PC-3 (cell line): ENCODE measurements around the gene DNAJB6. TPM values are rescaled to one million over a fixed set of nuclear protein-coding genes. Genes with fewer than 3 reads are reported as not detected.

Experiments
- ATAC-seq: fragments of 200-7000 bp; cut with Tn5 transposase; 2 replicates; pipeline ENCODE4 v1.9.1; 2020; ENCODE audit warnings: mild to moderate bottlenecking, moderate library complexity
- BruUV-seq: library from RNA; stranded (reverse); fragments of 400-500 nt; replicated peaks from 2 replicates; lab custom pipeline; 2021; lab: Mats Ljungman, UMichigan
- CTCF ChIA-PET: fragments of 300-600 bp; sonication (Branson Sonifier 250); formaldehyde crosslinking; loops from one replicate; lab custom pipeline; 2022; ENCODE audit warnings: antibody characterized with exemption; lab: Charles Lee
- POLR2A ChIA-PET: fragments of 300-600 bp; sonication (Branson Sonifier 250); formaldehyde crosslinking; loops from one replicate; lab custom pipeline; 2022; ENCODE audit warnings: antibody characterized with exemption; ENCODE audit not compliant: unreplicated experiment; lab: Charles Lee
- DNase-seq: peaks from one replicate; pipeline ENCODE4 v3.0.0-alpha.2; 2015
- H2AFZ ChIP-seq: fragments of 300-600 bp; sonication (generic); 2 replicates; pipeline ENCODE4 v1.6.0; 2016; ENCODE audit warnings: antibody characterized with exemption, low read length
- H3F3A ChIP-seq: fragments of 300-600 bp; sonication (generic); one replicate; pipeline ENCODE4 v1.6.0; 2017; ENCODE audit warnings: antibody characterized with exemption, low read length, control low read depth, mild to moderate bottlenecking; ENCODE audit not compliant: unreplicated experiment
- H3K27ac ChIP-seq: fragments of 300-600 bp; sonication (generic); 2 replicates; pipeline ENCODE4 v1.5.1; 2016; ENCODE audit warnings: mild to moderate bottlenecking, low read length
- H3K27me3 ChIP-seq: fragments of 300-600 bp; sonication (generic); 2 replicates; pipeline ENCODE4 v1.6.1; 2016; ENCODE audit warnings: low read length, mixed read lengths
- H3K36me3 ChIP-seq: fragments of 300-600 bp; sonication (generic); 2 replicates; pipeline ENCODE4 v1.6.1; 2016; ENCODE audit warnings: low read depth, mixed run types, low read length, mixed read lengths
- H3K4me1 ChIP-seq: fragments of 300-600 bp; sonication (generic); 2 replicates; pipeline ENCODE4 v1.5.1; 2016; ENCODE audit warnings: low read length; ENCODE audit not compliant: insufficient read depth
- H3K4me2 ChIP-seq: fragments of 300-600 bp; sonication (generic); 2 replicates; pipeline ENCODE4 v1.6.0; 2016; ENCODE audit warnings: low read length
- H3K4me3 ChIP-seq: fragments of 300-600 bp; sonication (generic); 2 replicates; pipeline ENCODE4 v1.5.1; 2016; ENCODE audit warnings: mild to moderate bottlenecking, low read length, mixed read lengths
- H3K79me2 ChIP-seq: fragments of 300-600 bp; sonication (generic); 2 replicates; pipeline ENCODE4 v1.6.1; 2017; ENCODE audit warnings: low read length, mixed read lengths
- H3K9ac ChIP-seq: fragments of 300-600 bp; sonication (generic); 2 replicates; pipeline ENCODE4 v1.6.0; 2016; ENCODE audit warnings: mild to moderate bottlenecking, low read length
- H3K9me2 ChIP-seq: fragments of 300-600 bp; sonication (generic); replicated peaks from 2 replicates; pipeline ENCODE4 v1.6.1; 2016; ENCODE audit warnings: mixed run types, low read length, mixed read lengths
- H3K9me3 ChIP-seq: fragments of 300-600 bp; sonication (generic); 2 replicates; pipeline ENCODE4 v1.6.1; 2016; ENCODE audit warnings: low read length, mixed read lengths
- H4K20me1 ChIP-seq: fragments of 300-600 bp; sonication (generic); 2 replicates; pipeline ENCODE4 v1.6.1; 2016; ENCODE audit warnings: low read length, mixed read lengths
- CTCF ChIP-seq: fragments of 300-600 bp; sonication (generic); conservative IDR thresholded peaks from 2 replicates; pipeline ENCODE4 v1.5.1; 2017; ENCODE audit warnings: antibody characterized with exemption, low read depth, mild to moderate bottlenecking, low read length
- EZH2 ChIP-seq: fragments of 300-600 bp; sonication (generic); IDR thresholded peaks from one replicate; pipeline ENCODE4 v1.6.1; 2017; ENCODE audit warnings: antibody characterized with exemption, mild to moderate bottlenecking, low read length; ENCODE audit not compliant: unreplicated experiment
- EZH2phosphoT487 ChIP-seq: fragments of 300-600 bp; sonication (generic); IDR thresholded peaks from 2 replicates; pipeline ENCODE4 v1.6.1; 2018; ENCODE audit warnings: mild to moderate bottlenecking, antibody characterized with exemption, low read length, borderline replicate concordance
- intact Hi-C: fragments of 100-400 bp; cut with micrococcal nuclease; formaldehyde crosslinking; loops from 2 replicates; pipeline ENCODE4 v1.9.0; 2023
- total RNA-seq: library from RNA; depleted of rRNA; stranded (reverse); fragments of >200 nt; gene quantifications from 2 replicates; pipeline ENCODE4 v1.2.3, GENCODE V29; 2014

The DNAJB6 gene
- total RNA-seq, 1 experiment from 2014 or later, result 151 TPM

- CTCF ChIA-PET, result no interaction called here
- H3K9me2 ChIP-seq, result no peaks in the 10 kb centered on the region
Measured at GRCh38 chr7:157299317-157299612, 37.5 kb upstream of the DNAJB6 start.

GRCh38 chr7:157299613-157300368 lies 37.0 kb upstream of the DNAJB6 start:
- CTCF ChIA-PET, result no interaction called here
- H3K27me3 ChIP-seq, result no peaks in the 10 kb centered on the region
- H3K9me2 ChIP-seq, result no peaks in the 10 kb centered on the region
- H3K4me2 ChIP-seq, result no peak overlapping the region
- H2AFZ ChIP-seq, result no peak overlapping the region
- no peak overlapping the region for H3K27ac ChIP-seq
- DNase-seq (peak; percentile 26), ATAC-seq (no peak)
- H3K4me3 ChIP-seq, result no peak overlapping the region
- no TSS peak for BruUV-seq
- no peak overlapping the region for H3K9ac ChIP-seq
- no peaks in the 10 kb centered on the region for H4K20me1 ChIP-seq
- H3K36me3 ChIP-seq, result no peaks in the 10 kb centered on the region
- H3K4me1 ChIP-seq, result peaks cover 27% of the 10 kb centered on the region
- no peaks in the 10 kb centered on the region for H3F3A ChIP-seq
- H3K9me3 ChIP-seq, result no peaks in the 10 kb centered on the region
- intact Hi-C loops, result loop anchor here (5.0 kb wide), 1 partner anchor 38 kb away; the partner anchor contains the start of gene DNAJB6
- no peaks in the 10 kb centered on the region for H3K79me2 ChIP-seq
- POLR2A ChIA-PET, result no interaction called here
- TF ChIP-seq CTCF (peak; percentile 35; the same call in 1 of the 2 replicates), EZH2phosphoT487 (no peak), EZH2 (no peak)

More at GRCh38 chr7:157299317-157299612, 37.5 kb upstream of the DNAJB6 start:
- ATAC-seq (no peak), DNase-seq (no peak)
- Histone ChIP-seq H3K79me2 (no peaks in the 10 kb centered on the region), H2AFZ (no peak overlapping the region), H3K9me3 (no peaks in the 10 kb centered on the region), H3K9ac (no peak overlapping the region), H3K27ac (no peak overlapping the region), H4K20me1 (no peaks in the 10 kb centered on the region), H3K4me1 (peaks cover 27% of the 10 kb centered on the region), H3F3A (no peaks in the 10 kb centered on the region), H3K4me3 (no peak overlapping the region), H3K27me3 (no peaks in the 10 kb centered on the region), H3K36me3 (no peaks in the 10 kb centered on the region), H3K4me2 (no peak overlapping the region)
- intact Hi-C loops, result no loop called here
- TF ChIP-seq CTCF, result no peak
- no peak for TF ChIP-seq EZH2phosphoT487
- POLR2A ChIA-PET, result no interaction called here
- BruUV-seq, result no TSS peak

- Histone ChIP-seq H3K36me3 (no peaks in the 10 kb centered on the region), H3K9me3 (no peaks in the 10 kb centered on the region), H3K4me1 (peaks cover 27% of the 10 kb centered on the region), H3K79me2 (no peaks in the 10 kb centered on the region), H3K9me2 (no peaks in the 10 kb centered on the region), H3K4me2 (no peak overlapping the region), H4K20me1 (no peaks in the 10 kb centered on the region), H3K4me3 (no peak overlapping the region), H3K27ac (no peak overlapping the region), H3K27me3 (no peaks in the 10 kb centered on the region), H3F3A (no peaks in the 10 kb centered on the region), H2AFZ (no peak overlapping the region), H3K9ac (no peak overlapping the region)
- ATAC-seq, result no peak
- ChIA-PET CTCF (no interaction called here), POLR2A (no interaction called here)
- TF ChIP-seq CTCF (no peak), EZH2phosphoT487 (no peak), EZH2 (no peak)
- no peak for DNase-seq
- intact Hi-C loops, result loop anchor here (5.0 kb wide), 1 partner anchor 37 kb away; the partner anchor contains the start of gene DNAJB6
- no TSS peak for BruUV-seq
Measured at GRCh38 chr7:157300369-157300825, 36.4 kb upstream of the DNAJB6 start.
